H1 (cell line): ENCODE results near the gene HOXB5. TPM values are rescaled to one million over a fixed set of nuclear protein-coding genes. Genes with fewer than 3 reads are reported as not detected.
A peak's percentile ranks its signal among the peaks of the same experiment; 100 is the strongest.

Source experiments
- CBX8 ChIP-seq: fragments of 300-800, 300-1000 bp; sonication (generic); IDR thresholded peaks from 2 replicates; pipeline ENCODE4 v1.7.1; 2016; ENCODE audit warnings: low read depth, low read length, borderline replicate concordance
- RFX5 ChIP-seq: IDR thresholded peaks from 2 replicates; pipeline ENCODE4 v1.6.1; 2011; ENCODE audit warnings: low read depth, low read length, improper control_type of control experiment, borderline replicate concordance
- RNF2 ChIP-seq: fragments of 200-900, 300-1000 bp; sonication (generic); IDR thresholded peaks from 2 replicates; pipeline ENCODE4 v1.7.1; 2016; ENCODE audit warnings: borderline replicate concordance, low read depth, mild to moderate bottlenecking, antibody characterized with exemption, low read length; ENCODE audit not compliant: poor library complexity, severe bottlenecking; ENCODE audit errors: missing control alignments
- polyA plus RNA-seq, 7 experiments: library from polyadenylated mRNA; depleted of rRNA in 3 of 7; stranded (reverse) in 5 of 7; unstranded in 2 of 7; fragments of >200 nt in 5 of 7; fragments of 200-250 nt in 2 of 7; gene quantifications; 1 replicate in 5 of 7; 2 replicates in 1 of 7; 4 replicates in 1 of 7; pipeline versions ENCODE4 v1.2.1 to v1.2.3, GENCODE V29; 2011 to 2013; ENCODE audit warnings: missing spikeins in 2 of 7, mixed read lengths in 2 of 7
- total RNA-seq: library from RNA; stranded (reverse); fragmentation: NEBNext Ultra II Directional; extraction: Animal tissue kit (Norgen Biotek cat#: 25700); gene quantifications from 2 replicates; pipeline ENCODE4 v1.2.1, GENCODE V29; 2021
- TF ChIP-seq, protein P1 (sequence below): fragments of 300-600 bp; sonication (generic); IDR thresholded peaks from 2 replicates; pipeline ENCODE4 v1.7.1; 2012; ENCODE audit warnings: low read length, moderate library complexity, mild to moderate bottlenecking, inconsistent platforms; ENCODE audit not compliant: insufficient replicate concordance
- TF ChIP-seq, protein P2 (sequence below): IDR thresholded peaks from 2 replicates; pipeline ENCODE4 v1.6.1; 2012; ENCODE audit warnings: low read length, inconsistent platforms

Gene HOXB5
- total and polyA plus RNA-seq, 2 of the 8 experiments (the other 6 are each of a cell fraction or from before 2014, with no cell fraction given) = not detected

DNA sequence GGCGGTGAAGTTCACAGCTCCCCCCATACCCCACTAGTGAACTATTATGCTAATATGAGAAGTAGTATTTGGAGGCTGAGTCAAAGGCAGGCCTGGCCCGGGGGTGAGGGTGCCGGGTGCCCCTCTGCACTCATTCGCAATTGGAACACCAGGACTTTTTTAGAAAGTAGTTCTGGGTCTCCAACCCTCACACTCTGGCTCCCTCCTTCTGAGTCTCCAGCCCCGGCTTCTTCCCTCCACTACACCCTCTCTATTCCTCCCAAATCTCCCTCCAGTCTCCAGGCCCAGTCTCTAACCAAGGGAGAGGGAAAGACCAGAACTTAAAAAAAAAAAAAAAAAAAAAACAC is 37.4 kb downstream of the HOXB5 start (continued):
- TF ChIP-seq, protein P1, sequence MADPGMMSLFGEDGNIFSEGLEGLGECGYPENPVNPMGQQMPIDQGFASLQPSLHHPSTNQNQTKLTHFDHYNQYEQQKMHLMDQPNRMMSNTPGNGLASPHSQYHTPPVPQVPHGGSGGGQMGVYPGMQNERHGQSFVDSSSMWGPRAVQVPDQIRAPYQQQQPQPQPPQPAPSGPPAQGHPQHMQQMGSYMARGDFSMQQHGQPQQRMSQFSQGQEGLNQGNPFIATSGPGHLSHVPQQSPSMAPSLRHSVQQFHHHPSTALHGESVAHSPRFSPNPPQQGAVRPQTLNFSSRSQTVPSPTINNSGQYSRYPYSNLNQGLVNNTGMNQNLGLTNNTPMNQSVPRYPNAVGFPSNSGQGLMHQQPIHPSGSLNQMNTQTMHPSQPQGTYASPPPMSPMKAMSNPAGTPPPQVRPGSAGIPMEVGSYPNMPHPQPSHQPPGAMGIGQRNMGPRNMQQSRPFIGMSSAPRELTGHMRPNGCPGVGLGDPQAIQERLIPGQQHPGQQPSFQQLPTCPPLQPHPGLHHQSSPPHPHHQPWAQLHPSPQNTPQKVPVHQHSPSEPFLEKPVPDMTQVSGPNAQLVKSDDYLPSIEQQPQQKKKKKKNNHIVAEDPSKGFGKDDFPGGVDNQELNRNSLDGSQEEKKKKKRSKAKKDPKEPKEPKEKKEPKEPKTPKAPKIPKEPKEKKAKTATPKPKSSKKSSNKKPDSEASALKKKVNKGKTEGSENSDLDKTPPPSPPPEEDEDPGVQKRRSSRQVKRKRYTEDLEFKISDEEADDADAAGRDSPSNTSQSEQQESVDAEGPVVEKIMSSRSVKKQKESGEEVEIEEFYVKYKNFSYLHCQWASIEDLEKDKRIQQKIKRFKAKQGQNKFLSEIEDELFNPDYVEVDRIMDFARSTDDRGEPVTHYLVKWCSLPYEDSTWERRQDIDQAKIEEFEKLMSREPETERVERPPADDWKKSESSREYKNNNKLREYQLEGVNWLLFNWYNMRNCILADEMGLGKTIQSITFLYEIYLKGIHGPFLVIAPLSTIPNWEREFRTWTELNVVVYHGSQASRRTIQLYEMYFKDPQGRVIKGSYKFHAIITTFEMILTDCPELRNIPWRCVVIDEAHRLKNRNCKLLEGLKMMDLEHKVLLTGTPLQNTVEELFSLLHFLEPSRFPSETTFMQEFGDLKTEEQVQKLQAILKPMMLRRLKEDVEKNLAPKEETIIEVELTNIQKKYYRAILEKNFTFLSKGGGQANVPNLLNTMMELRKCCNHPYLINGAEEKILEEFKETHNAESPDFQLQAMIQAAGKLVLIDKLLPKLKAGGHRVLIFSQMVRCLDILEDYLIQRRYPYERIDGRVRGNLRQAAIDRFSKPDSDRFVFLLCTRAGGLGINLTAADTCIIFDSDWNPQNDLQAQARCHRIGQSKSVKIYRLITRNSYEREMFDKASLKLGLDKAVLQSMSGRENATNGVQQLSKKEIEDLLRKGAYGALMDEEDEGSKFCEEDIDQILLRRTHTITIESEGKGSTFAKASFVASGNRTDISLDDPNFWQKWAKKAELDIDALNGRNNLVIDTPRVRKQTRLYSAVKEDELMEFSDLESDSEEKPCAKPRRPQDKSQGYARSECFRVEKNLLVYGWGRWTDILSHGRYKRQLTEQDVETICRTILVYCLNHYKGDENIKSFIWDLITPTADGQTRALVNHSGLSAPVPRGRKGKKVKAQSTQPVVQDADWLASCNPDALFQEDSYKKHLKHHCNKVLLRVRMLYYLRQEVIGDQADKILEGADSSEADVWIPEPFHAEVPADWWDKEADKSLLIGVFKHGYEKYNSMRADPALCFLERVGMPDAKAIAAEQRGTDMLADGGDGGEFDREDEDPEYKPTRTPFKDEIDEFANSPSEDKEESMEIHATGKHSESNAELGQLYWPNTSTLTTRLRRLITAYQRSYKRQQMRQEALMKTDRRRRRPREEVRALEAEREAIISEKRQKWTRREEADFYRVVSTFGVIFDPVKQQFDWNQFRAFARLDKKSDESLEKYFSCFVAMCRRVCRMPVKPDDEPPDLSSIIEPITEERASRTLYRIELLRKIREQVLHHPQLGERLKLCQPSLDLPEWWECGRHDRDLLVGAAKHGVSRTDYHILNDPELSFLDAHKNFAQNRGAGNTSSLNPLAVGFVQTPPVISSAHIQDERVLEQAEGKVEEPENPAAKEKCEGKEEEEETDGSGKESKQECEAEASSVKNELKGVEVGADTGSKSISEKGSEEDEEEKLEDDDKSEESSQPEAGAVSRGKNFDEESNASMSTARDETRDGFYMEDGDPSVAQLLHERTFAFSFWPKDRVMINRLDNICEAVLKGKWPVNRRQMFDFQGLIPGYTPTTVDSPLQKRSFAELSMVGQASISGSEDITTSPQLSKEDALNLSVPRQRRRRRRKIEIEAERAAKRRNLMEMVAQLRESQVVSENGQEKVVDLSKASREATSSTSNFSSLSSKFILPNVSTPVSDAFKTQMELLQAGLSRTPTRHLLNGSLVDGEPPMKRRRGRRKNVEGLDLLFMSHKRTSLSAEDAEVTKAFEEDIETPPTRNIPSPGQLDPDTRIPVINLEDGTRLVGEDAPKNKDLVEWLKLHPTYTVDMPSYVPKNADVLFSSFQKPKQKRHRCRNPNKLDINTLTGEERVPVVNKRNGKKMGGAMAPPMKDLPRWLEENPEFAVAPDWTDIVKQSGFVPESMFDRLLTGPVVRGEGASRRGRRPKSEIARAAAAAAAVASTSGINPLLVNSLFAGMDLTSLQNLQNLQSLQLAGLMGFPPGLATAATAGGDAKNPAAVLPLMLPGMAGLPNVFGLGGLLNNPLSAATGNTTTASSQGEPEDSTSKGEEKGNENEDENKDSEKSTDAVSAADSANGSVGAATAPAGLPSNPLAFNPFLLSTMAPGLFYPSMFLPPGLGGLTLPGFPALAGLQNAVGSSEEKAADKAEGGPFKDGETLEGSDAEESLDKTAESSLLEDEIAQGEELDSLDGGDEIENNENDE = no peak
- TF ChIP-seq RNF2 (peak; percentile 80), RFX5 (no peak), CBX8 (no peak; the same call in 1 of the 2 replicates)
- TF ChIP-seq, protein P2, sequence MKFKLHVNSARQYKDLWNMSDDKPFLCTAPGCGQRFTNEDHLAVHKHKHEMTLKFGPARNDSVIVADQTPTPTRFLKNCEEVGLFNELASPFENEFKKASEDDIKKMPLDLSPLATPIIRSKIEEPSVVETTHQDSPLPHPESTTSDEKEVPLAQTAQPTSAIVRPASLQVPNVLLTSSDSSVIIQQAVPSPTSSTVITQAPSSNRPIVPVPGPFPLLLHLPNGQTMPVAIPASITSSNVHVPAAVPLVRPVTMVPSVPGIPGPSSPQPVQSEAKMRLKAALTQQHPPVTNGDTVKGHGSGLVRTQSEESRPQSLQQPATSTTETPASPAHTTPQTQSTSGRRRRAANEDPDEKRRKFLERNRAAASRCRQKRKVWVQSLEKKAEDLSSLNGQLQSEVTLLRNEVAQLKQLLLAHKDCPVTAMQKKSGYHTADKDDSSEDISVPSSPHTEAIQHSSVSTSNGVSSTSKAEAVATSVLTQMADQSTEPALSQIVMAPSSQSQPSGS = no peak
- TF ChIP-seq, all 59 proteins: peak for 3
